ENCODE results near the gene ZBTB42. TPM values are rescaled to one million over a fixed set of nuclear protein-coding genes. Genes with fewer than 3 reads are reported as not detected.

ZBTB42 gene
- total RNA-seq (1 to 10 TPM; 1.5 to 5.3 (median 3.5) TPM), polyA plus RNA-seq (1 to 10 TPM; 4.2 to 5.5 (median 4.6) TPM)

DNA sequence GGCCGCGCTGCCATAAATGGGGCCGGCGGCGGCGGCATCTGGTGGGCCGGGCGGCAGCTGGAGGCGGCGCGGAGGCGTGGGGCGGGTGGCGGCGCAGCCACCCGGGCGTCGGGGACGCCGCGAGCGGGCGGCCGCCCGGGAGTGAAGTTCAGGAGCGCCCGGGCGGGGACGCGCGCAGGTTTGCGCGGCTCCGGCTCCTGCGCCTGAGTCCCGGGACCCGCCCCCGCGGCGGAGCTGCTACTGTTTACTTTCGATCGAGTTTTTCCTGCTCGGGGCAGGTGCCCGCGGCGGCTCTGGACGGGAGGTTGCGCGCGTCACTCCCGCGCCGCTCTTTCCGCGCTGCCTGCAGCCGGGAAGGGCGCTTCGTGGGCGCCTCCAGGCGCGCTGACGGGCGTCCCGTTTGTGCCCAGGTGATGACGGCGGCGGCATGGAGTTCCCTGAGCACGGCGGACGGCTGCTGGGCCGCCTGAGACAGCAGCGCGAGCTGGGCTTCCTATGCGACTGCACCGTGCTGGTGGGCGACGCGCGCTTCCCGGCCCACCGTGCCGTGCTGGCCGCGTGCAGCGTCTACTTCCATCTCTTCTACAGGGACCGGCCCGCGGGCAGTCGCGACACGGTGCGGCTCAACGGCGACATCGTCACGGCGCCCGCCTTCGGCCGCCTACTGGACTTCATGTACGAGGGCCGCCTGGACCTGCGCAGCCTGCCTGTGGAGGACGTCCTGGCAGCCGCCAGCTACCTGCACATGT lies at the start of gene ZBTB42:
TSS of gene ZBTB42 (plus strand) at position 331 of the 749 bp plus-strand sequence. CDS start at position 428, 97 bp downstream.
- peak within 1 kb of the TSS; percentile 97 to 100 (median 98) for H3K27ac ChIP-seq
- no peaks in the 10 kb centered on the region for H3K9me3 ChIP-seq
- intact Hi-C loops (cut with DNase I): no loop called here
- H3K4me3 ChIP-seq: peak within 1 kb of the TSS; percentile 53 to 69 (median 64)
- no peaks in the 10 kb centered on the region for H3K36me3 ChIP-seq
- H3K4me1 ChIP-seq: peaks cover 0 to 65% (median 48%) of the 10 kb centered on the region in 4 donors
- 1 to 2% methylated on average over 105 of the region's 105 CpGs for WGBS, 2 donors
- TF ChIP-seq, protein P1, sequence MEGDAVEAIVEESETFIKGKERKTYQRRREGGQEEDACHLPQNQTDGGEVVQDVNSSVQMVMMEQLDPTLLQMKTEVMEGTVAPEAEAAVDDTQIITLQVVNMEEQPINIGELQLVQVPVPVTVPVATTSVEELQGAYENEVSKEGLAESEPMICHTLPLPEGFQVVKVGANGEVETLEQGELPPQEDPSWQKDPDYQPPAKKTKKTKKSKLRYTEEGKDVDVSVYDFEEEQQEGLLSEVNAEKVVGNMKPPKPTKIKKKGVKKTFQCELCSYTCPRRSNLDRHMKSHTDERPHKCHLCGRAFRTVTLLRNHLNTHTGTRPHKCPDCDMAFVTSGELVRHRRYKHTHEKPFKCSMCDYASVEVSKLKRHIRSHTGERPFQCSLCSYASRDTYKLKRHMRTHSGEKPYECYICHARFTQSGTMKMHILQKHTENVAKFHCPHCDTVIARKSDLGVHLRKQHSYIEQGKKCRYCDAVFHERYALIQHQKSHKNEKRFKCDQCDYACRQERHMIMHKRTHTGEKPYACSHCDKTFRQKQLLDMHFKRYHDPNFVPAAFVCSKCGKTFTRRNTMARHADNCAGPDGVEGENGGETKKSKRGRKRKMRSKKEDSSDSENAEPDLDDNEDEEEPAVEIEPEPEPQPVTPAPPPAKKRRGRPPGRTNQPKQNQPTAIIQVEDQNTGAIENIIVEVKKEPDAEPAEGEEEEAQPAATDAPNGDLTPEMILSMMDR (IDR thresholded peaks at IDR 0.05): no peak
- TF ChIP-seq EP300 (IDR thresholded peaks at IDR 0.05) (no peak), POLR2A (IDR thresholded peaks at IDR 0.05) (no peak), POLR2AphosphoS5 (IDR thresholded peaks at IDR 0.05) (peak in 3 of 4 donors; percentile 38 to 45 (median 38))
- H3K27me3 ChIP-seq: no peaks in the 10 kb centered on the region
- DNase-seq: peak; percentile 85

DNA sequence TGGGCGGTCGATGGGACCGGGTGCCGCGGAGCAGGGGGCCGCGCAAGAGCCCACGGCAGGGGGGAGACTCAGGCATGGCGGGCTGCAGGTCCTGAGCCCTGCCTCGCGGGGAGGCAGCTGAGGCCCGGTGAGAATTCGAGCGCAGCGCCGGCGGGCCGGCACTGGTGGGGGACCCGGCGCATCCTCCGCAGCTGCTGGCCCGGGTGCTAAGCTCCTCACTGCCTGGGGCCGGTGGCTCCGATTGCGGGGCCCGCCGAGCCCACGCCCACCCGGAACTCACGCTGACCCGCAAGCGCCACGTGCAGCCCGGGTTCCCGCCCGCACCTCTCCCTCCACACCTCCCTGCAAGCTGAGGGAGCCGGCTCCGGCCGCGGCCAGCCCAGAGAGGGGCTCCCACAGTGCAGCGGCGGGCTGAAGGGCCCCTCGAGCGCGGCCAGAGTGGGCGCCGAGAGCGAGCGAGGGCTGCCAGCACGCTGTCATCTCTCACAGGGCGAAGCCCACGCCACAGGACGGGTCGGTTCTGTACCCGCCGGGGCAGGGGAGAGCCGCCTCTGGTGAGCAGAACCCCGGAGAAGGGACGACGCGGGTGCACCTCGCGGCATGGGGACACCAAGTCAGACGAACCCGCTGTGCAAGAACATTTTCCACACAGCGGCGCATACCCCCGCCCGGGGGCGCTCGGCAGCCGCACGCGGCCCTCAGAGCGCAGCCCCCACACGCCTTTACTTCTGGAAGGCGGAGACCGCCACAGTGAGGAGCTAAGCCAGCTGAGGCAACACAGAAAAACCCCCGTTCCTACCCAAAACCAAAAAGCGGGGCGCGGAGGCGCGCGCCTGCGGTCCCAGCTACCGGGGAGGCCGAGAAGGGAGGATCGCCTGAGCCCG lies 49.1 kb upstream of the ZBTB42 start:
- Histone ChIP-seq H3K36me3 (peaks cover 8 to 14% (median 9%) of the 10 kb centered on the region in 4 donors), H3K9me3 (no peaks in the 10 kb centered on the region), H3K4me3 (peak overlapping the region; percentile 65 to 99 (median 92)), H3K27me3 (no peaks in the 10 kb centered on the region), H3K4me1 (peaks cover 2 to 46% (median 36%) of the 10 kb centered on the region in 4 donors), H3K27ac (peak overlapping the region; percentile 82 to 90 (median 86))
- 79 to 85% methylated on average over 90 of the region's 90 CpGs for WGBS, 2 donors
- no peak for DNase-seq
- intact Hi-C loops (cut with DNase I): loop anchor here (2.0 to 5.0 kb wide), 2 partner anchors 43 to 76 kb away; partner anchors contain the start of gene AKT1
- TF ChIP-seq POLR2AphosphoS5 (IDR thresholded peaks at IDR 0.05) (no peak), POLR2A (IDR thresholded peaks at IDR 0.05) (no peak), EP300 (IDR thresholded peaks at IDR 0.05) (no peak)
- TF ChIP-seq, protein P1 (IDR thresholded peaks at IDR 0.05): no peak

DNA sequence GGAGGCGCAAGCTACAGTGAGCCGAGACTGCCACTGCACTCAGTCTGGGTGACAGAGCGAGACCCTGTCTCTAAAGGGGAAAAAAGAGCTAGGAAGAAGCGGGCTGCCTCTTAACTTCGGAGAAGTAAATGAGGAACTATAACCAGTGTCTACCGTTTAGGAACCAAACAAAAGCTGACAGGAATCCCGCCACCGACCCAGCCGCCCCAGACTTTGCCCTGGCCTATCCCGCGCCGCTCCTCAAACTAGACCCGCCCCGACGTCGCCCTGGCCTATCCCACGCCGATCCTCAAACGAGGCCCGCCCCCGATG lies 48.5 kb upstream of the ZBTB42 start:
- DNase-seq: no peak
- Histone ChIP-seq H3K4me1 (peaks cover 2 to 40% (median 33%) of the 10 kb centered on the region in 4 donors), H3K36me3 (peaks cover 8 to 20% (median 15%) of the 10 kb centered on the region in 4 donors), H3K27me3 (no peaks in the 10 kb centered on the region), H3K9me3 (no peaks in the 10 kb centered on the region), H3K27ac (peak overlapping the region; percentile 82 to 90 (median 86)), H3K4me3 (peak overlapping the region; percentile 65 to 99 (median 92))
- 3% methylated on average over 21 of the region's 21 CpGs for WGBS, 2 donors
- TF ChIP-seq POLR2AphosphoS5 (IDR thresholded peaks at IDR 0.05) (peak in 2 of 4 donors; percentile 13 to 21), POLR2A (IDR thresholded peaks at IDR 0.05) (no peak)
- intact Hi-C loops (cut with DNase I): loop anchor here (2.0 to 5.0 kb wide), 2 partner anchors 42 to 75 kb away; partner anchors contain the start of gene AKT1

DNA sequence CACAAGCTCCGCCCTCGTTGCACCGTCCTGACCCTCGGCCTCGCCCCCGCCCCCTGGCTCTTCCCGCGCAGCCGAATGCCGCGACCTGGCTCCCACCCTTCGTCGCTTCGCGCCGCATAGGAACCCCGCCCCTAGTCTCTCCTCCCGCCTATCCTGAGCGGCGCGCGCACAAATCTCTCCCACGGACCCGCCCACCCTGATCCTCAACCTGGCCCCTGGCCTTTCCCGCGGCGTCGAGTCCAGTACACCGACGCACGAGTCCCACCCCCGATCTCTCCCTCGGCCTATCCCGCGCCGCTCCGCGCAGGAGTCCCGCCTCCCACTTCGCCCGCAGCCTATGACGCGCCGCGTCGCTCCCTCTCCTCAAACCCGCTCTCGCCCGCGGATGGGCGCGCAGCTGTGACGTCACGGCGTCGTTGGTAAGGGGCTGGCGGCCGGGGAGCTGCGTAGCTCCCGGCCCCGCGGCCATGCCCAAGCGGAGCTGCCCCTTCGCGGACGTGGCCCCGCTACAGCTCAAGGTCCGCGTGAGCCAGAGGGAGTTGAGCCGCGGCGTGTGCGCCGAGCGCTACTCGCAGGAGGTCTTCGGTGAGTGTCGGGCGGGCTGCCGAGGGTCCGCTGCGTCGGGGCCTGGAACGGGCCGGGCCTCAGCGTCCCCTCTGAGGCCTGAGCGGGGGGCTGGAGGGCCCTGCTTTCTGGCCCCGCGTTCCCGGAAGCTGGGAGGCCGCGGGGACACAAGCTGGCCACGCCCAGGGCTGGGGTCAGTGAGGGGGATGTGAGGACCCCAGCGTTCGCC lies 48.0 kb upstream of the ZBTB42 start, which contains the start of gene SIVA1:
TSS of gene SIVA1 (plus strand) at position 413 of the 793 bp plus-strand sequence. CDS start at position 468, 55 bp downstream.
- H3K4me1 ChIP-seq: peaks cover 2 to 35% (median 30%) of the 10 kb centered on the region in 4 donors
- H3K9me3 ChIP-seq: no peaks in the 10 kb centered on the region
- intact Hi-C loops (cut with DNase I): loop anchor here (2.0 to 5.0 kb wide), 2 partner anchors 42 to 74 kb away; partner anchors contain the start of gene AKT1
- H3K27ac ChIP-seq: peak within 1 kb of the TSS; percentile 82 to 90 (median 86)
- peak; percentile 100 for DNase-seq
- H3K4me3 ChIP-seq: peak within 1 kb of the TSS; percentile 65 to 99 (median 92)
- TF ChIP-seq, protein P1 (IDR thresholded peaks at IDR 0.05): no peak
- TF ChIP-seq EP300 (IDR thresholded peaks at IDR 0.05) (no peak), POLR2AphosphoS5 (IDR thresholded peaks at IDR 0.05) (peak; percentile 93 to 99 (median 96)), POLR2A (IDR thresholded peaks at IDR 0.05) (peak; percentile 74 to 86)
- peaks cover 12 to 26% (median 20%) of the 10 kb centered on the region in 4 donors for H3K36me3 ChIP-seq
- WGBS, 2 donors: 0 to 1% methylated on average over 95 of the region's 95 CpGs
- no peaks in the 10 kb centered on the region for H3K27me3 ChIP-seq
